ENCODE results near the gene GSTM2. TPM values are rescaled to one million over a fixed set of nuclear protein-coding genes. Genes with fewer than 3 reads are reported as not detected.

Gene GSTM2
- total and polyA plus RNA-seq, 2 of the 4 experiments (the other 2 are of a cell fraction), result 10.2 to 85.5 TPM

DNA sequence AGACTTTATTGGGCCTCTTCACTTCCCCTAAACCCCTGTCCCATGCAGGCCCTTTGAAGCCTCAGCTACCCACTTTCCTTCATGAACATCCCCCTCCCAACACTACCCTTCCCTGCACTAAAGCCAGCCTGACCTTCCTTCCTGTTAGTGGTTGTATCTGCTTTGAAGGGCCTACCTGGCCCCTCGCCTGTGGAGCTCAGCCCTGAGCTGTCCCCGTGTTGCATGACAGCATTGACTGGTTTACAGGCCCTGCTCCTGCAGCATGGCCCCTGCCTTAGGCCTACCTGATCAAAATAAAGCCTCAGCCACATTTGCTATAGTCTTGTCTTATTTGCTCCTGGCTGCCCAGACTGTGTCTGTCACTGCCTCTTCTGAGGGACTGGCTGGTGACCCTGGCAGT lies 6.5 kb upstream of the GSTM2 start:
- ChIA-PET CTCF (no interaction called here), POLR2A (ENCODE audit: unreplicated experiment) (no interaction called here)
- H3K56ac ChIP-seq (ENCODE audit: extremely low read depth, insufficient read depth, low read length), result no peak overlapping the region
- DNase-seq, result no peak
- H3K9ac ChIP-seq (ENCODE audit: low read depth, low read length), result no peak overlapping the region
- BruUV-seq (replicated peaks), result no TSS peak
- H2AK5ac ChIP-seq (ENCODE audit: low read depth, low read length), result no peak overlapping the region
- H3K9me1 ChIP-seq (ENCODE audit: insufficient read depth, low read length), result peaks cover 10% of the 10 kb centered on the region
- H3K4me3 ChIP-seq (ENCODE audit: insufficient read depth, low read depth, low read length), result no peak overlapping the region
- in situ Hi-C loops (cut with MboI; ENCODE audit: low sequenced_read_pairs) (no loop called here), intact Hi-C loops (cut with micrococcal nuclease) (no loop called here), dilution Hi-C loops (cut with HindIII; ENCODE audit: low sequenced_read_pairs, unreplicated experiment) (no loop called here)
- no peaks in the 10 kb centered on the region for H3K27me3 ChIP-seq (ENCODE audit: control insufficient read depth, insufficient read depth, low read length)
- H4K5ac ChIP-seq (ENCODE audit: low read depth, low read length), result no peak overlapping the region
- H2BK15ac ChIP-seq (ENCODE audit: low read depth, low read length), result no peak overlapping the region
- no peak overlapping the region for H3K23ac ChIP-seq (ENCODE audit: low read depth, low read length)
- H3K4me2 ChIP-seq (ENCODE audit: low read depth, low read length), result no peak overlapping the region
- WGBS, 2 experiments (ENCODE audit: extremely low coverage in 2 of 2, insufficient read length in 1 of 2), result no CpG with 5 or more reads among the region's 2 CpGs
- TF ChIP-seq POLR2A (IDR thresholded peaks at IDR 0.05; ENCODE audit: low read depth, low read length) (no peak), MXI1 (IDR thresholded peaks at IDR 0.05; ENCODE audit: borderline replicate concordance, low read depth, low read length) (no peak), CHD1 (IDR thresholded peaks at IDR 0.05; ENCODE audit: low read depth, low read length) (no peak), FOS (IDR thresholded peaks at IDR 0.05; ENCODE audit: low read depth, low read length) (no peak), CEBPB (IDR thresholded peaks at IDR 0.05; ENCODE audit: low read depth, low read length) (no peak), SMC3 (IDR thresholded peaks at IDR 0.05; ENCODE audit: low read depth, low read length) (no peak), MAZ (IDR thresholded peaks at IDR 0.05; ENCODE audit: borderline replicate concordance, low read depth, low read length) (no peak), NFE2L2 (IDR thresholded peaks at IDR 0.05; ENCODE audit: low read depth, low read length) (no peak)
- H4K20me1 ChIP-seq (ENCODE audit: insufficient read depth, low read length), result no peaks in the 10 kb centered on the region
- H4K8ac ChIP-seq (ENCODE audit: low read depth in 2 of 2, low read length in 2 of 2), result no peak overlapping the region
- H3K36me3 ChIP-seq (ENCODE audit: control insufficient read depth, insufficient read depth, low read length), result peaks cover 16% of the 10 kb centered on the region; the same call in 1 of the 2 replicates
- no peak for ATAC-seq (ENCODE audit: low read depth)
- H3K18ac ChIP-seq (ENCODE audit: low read depth, low read length), result no peak overlapping the region
- H3K9me3 ChIP-seq (ENCODE audit: control insufficient read depth, insufficient read depth, low read length), result no peaks in the 10 kb centered on the region
- no peaks in the 10 kb centered on the region; a peak in 1 of 4 replicates for H3K79me1 ChIP-seq (ENCODE audit: low read depth in 1 of 2, low read length in 2 of 2)
- H3K4ac ChIP-seq (ENCODE audit: low read depth, low read length), result no peak overlapping the region
- no peak overlapping the region for H3K14ac ChIP-seq (replicated peaks; ENCODE audit: low read depth, low read length)
- H3K27ac ChIP-seq (ENCODE audit: insufficient read depth, low read length), result no peak overlapping the region
- no peak overlapping the region for H2AK9ac ChIP-seq (replicated peaks; ENCODE audit: low read depth, low read length, poor library complexity)
- H2BK20ac ChIP-seq (ENCODE audit: low read depth, low read length), result no peak overlapping the region
- no peak overlapping the region for H2BK5ac ChIP-seq (ENCODE audit: low read depth, low read length, poor library complexity, severe bottlenecking)
- no peak overlapping the region for H2AFZ ChIP-seq (replicated peaks; ENCODE audit: low read length, poor library complexity)
- H4K91ac ChIP-seq (ENCODE audit: insufficient read depth, low read depth, low read length), result no peak overlapping the region
- H2BK120ac ChIP-seq (ENCODE audit: low read depth, low read length), result no peak overlapping the region
- peaks cover 3% of the 10 kb centered on the region; the same call in 1 of the 2 replicates for H3K4me1 ChIP-seq (ENCODE audit: control insufficient read depth, insufficient read depth, low read length)
